Inflammatory macrophage treated with lipopolysaccharide for 1 hour (primary cell): ENCODE results near the gene EFHC1.

Experiments used
- DNase-seq, 2 donors: peaks; one replicate each; pipeline ENCODE4 v3.0.0-alpha.2; 2020 to 2022

Gene EFHC1

DNA sequence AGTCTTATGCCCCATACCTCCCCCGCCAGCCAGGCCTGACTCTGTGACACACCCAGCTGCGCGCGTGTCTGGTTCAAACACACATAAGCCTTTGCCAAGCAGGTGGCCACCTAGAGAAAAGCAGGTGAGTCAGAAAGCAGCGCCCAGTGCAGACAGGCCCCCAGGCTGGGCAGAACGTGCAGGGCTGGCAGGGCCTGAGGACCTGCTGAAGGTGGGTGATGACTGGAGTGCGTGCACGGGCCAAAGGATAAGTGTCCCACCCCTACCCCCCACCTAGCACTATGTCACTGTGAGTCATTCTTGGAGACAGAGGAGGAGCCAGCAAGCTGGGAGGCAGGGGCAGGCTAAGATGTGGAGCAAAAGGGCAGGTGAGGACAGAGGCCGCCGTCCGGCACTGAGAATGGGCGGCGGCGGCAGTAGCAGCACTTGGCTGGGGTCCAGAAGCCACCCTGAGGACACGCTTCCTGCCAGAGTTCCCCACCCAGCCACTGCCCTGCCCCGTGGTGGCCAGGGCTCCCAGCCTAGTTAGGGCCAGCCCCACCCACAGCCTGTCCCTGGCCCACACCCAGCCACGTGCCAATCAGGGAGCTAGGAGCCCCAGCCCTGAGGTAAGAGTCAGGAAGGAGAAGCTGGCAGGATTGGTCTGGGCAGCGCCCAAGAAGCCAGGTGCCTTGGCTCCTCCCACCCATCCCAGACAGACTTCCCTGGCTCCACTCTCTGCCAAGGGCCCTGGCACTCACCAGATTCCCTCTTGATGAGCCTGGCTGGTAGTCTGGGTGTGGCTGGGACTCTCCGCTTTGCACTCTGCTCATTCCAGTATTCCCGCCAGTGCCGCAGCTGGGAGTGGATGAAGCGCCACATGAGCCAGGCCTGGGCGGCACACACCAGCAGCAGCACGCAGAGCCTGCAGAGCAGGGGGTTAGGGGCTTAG, 84.0 kb downstream of the EFHC1 start:
- peak; percentile 28 to 39 for DNase-seq

DNA sequence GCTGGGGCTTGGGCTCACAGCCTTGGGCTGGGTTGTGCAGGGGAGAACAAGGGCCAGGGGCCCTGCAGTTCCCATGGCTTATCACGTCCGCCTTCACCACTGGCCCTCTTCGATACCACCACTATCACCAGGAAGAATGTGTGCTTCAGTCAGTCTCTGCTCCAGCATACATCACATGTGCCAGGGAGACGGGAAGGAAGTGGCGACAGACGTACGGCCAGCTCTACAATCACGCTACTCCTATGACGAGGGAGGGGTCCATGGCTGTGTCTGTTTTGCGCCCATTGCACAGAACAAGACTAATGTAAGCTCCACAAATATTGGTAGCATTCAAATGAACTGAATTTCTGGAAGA, 84.6 kb downstream of the EFHC1 start:
- DNase-seq: no peak

- no peak for DNase-seq
Observed at GRCh38 chr6:52505726-52506409, 85.7 kb downstream of the EFHC1 start.

- no peak for DNase-seq
Observed at GRCh38 chr6:52506476-52506875, 86.3 kb downstream of the EFHC1 start.

GRCh38 chr6:52507557-52508260, 87.6 kb downstream of the EFHC1 start:
- no peak for DNase-seq

DNA sequence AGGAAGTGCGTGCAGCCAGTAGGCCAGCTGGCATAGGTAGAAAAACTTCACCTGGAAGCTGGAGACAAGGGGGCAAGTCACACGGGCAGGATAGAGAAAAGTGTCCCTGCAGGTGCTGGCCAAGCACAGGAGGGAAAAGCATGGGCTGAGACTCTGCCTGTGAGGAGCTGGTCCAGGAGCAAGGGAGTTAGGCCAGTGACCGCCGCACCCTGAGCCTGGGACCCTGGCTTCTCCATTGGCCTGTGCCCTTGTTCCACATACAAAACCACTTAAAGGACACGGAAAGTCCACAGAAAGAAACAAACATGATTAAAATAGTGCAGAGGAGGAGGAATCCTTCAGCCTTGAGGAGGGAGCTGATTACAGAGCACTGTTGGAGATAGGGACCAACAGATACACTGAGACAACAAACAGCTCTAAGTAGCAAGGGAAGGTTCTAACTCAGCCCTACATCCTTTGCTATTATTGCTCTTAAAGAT, 88.2 kb downstream of the EFHC1 start:
- DNase-seq: no peak

GRCh38 chr6:52509281-52510212, 89.4 kb downstream of the EFHC1 start:
- no peak for DNase-seq

- no peak for DNase-seq
Observed at GRCh38 chr6:52510213-52510562, 90.0 kb downstream of the EFHC1 start.

- no peak for DNase-seq
Observed at GRCh38 chr6:52511163-52511562, 91.0 kb downstream of the EFHC1 start.

DNA sequence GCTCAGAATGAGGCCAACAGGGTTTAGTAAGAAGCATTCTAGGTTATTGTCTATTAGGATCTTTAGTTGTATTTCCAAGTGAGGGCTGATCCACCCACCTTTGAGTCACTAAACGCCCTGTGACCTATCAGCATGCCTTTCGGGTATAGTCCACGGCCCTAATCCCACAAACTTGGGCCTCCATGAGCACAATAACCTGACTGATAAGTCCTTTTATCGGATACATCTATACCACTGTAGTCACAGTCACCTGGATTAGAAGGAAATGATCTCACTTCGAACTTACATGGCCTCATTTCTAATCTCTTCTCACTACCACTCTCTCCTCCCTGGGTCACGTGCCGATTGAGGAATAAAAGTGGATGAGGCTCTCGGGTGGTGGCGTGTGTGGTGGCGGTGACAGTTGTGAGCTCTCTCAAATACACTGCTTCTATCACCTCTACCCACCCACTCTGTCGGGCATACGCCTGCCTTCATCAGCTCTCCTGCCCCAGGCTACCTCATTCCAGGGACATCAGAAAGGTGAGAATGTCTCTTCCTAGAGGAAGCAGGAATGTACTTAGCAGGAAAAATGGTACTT, 91.5 kb downstream of the EFHC1 start:
- no peak for DNase-seq

DNA sequence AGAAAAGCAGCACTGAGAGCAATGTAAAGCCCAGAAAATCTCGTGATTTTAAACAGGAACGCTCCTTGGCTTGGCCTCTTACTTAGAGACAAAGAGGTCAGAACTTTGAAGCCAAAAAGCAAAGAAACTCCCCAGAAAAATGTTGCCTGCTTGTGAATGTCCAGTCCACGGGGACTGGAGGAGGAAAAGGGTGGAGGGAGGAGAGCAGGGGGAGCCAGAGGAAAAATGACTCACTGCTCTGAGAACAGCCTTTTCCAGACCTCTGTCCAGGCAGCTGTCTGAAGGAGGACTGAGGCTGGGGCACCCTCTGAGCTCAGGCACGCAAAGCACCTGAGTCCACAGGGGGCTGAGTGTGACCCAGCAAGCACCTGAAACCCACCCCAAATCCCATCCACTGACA, 92.1 kb downstream of the EFHC1 start:
- no peak for DNase-seq

- no peak for DNase-seq
Observed at GRCh38 chr6:52513464-52513863, 93.3 kb downstream of the EFHC1 start.

DNA sequence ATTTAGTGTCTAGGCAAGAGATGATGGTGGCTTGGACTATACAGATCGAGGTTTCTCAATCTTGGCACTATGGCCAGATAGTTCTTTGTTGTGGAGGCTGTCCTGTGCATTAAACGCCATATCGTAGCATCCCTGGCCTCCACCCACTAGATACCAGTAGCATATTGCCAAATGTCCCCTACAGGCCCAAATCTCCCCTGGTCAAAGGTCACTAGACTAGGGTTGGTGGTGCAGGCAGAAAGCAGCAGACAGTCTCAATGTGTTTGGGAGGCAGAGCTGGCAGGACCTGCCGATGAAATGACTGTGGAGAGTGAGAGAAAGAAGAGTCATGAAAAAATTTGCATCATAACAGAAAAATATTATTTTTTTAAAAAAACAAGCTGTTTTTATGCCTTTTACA, 93.8 kb downstream of the EFHC1 start:
- DNase-seq: no peak

- peak; percentile 50 to 82 for DNase-seq
Observed at GRCh38 chr6:52514514-52514913, 94.4 kb downstream of the EFHC1 start.

DNA sequence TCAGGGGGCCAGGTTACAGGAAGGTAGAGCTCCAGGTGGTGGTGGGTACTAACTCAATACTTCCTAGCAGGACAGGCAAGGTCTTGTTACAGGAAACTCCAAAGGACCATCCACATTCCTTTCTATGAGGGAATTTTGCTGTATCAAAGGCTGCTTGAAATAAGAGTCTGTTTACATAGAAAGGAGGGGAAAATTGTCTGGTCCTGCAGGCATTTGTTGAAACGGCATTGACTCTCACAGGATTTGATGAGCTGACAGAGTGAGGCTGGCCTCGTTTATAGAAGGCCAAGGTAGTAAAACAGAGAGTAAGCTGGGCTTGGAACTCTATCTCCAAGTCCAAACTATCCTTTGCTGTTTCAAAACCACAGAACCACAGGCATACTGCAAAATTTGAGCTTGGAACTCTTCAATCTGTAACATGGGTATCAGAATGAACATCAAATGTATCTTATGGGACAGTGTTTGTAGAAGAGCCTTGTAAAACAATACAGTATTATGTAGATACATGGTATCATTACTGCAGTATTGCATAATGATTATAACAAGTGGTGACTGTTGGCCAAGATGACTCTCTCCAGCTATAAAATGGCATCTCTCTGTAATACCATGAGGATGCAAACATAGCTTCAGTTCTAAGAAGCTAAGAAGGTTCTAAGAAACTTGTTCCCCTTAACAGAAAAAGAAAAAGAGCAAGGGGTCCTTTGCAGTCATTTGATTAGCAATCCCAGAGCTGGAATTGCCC, 95.2 kb downstream of the EFHC1 start:
- no peak for DNase-seq

GRCh38 chr6:52516269-52516668, 96.1 kb downstream of the EFHC1 start:
- no peak for DNase-seq

- DNase-seq: no peak
Observed at GRCh38 chr6:52516943-52517342, 96.8 kb downstream of the EFHC1 start.

GRCh38 chr6:52517502-52518278, 97.5 kb downstream of the EFHC1 start:
- DNase-seq: peak; percentile 31 to 39

- no peak for DNase-seq
Observed at GRCh38 chr6:52518279-52518945, 98.3 kb downstream of the EFHC1 start.

DNA sequence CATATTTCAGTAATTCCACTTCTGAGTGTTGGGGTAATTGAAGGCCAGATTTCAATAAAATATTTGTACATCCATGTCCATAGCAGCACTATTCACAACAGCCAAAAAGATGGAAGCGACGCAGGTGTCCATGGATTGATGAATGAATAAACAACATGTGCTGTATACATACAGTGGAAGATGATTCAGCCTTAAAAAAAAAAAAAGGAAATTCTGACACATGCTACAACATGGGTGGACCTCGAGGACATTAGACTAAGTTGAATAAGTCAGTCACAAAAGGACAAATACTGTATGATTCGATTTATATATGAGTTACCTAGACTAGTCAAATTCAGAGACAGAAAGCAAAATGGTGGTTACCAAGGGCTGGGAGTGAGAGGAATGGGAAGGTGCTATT, 99.5 kb downstream of the EFHC1 start:
- no peak for DNase-seq
